Transverse colon (tissue), 4 donors: ENCODE measurements around the gene CHURC1. TPM values are rescaled to one million over a fixed set of nuclear protein-coding genes. Genes with fewer than 3 reads are reported as not detected.
A peak's percentile ranks its signal among the peaks of the same experiment; 100 is the strongest.

Experiments
- DNase-seq: peaks from one replicate; pipeline ENCODE4 v3.0.0-alpha.2; 2019
- H3K27ac ChIP-seq, 4 donors: fragments of 200-600 bp; sonication (generic); 2 replicates each; pipeline ENCODE4 v1.5.1; 2016 to 2018; ENCODE audit warnings: inconsistent platforms in 4 of 4
- H3K27me3 ChIP-seq: fragments of 200-600 bp; sonication (generic); 2 replicates; pipeline ENCODE4 v1.5.1; 2017; ENCODE audit warnings: inconsistent platforms
- H3K36me3 ChIP-seq, 4 donors: fragments of 200-600 bp; sonication (generic); 2 replicates each; pipeline ENCODE4 v1.5.1; 2017 to 2019; ENCODE audit warnings: inconsistent platforms in 4 of 4
- H3K4me1 ChIP-seq, 4 donors: fragments of 200-600 bp; sonication (generic); 2 replicates each; pipeline ENCODE4 v1.5.1; 2017 to 2020; ENCODE audit warnings: inconsistent platforms in 4 of 4
- H3K4me3 ChIP-seq, 4 donors: fragments of 200-600 bp; sonication (generic); 1 replicate in 1 of 4; 2 replicates in 3 of 4; pipeline versions ENCODE4 v1.5.1 to v1.6.1; 2017 to 2019; ENCODE audit warnings: inconsistent platforms in 4 of 4
- H3K9me3 ChIP-seq, 2 donors: fragments of 200-600 bp; sonication (generic); 2 replicates each; pipeline ENCODE4 v1.5.1; 2017 to 2019; ENCODE audit warnings: inconsistent platforms in 2 of 2
- EP300 ChIP-seq: sonication (generic); formaldehyde crosslinking; IDR thresholded peaks from one replicate; pipeline ENCODE4 v1.6.1; 2017; ENCODE audit warnings: antibody characterized with exemption, low read depth
- POLR2A ChIP-seq: fragments of 450-650 bp; IDR thresholded peaks from one replicate; pipeline ENCODE4 v1.6.1; 2016; ENCODE audit warnings: antibody characterized with exemption, mild to moderate bottlenecking, moderate library complexity
- POLR2AphosphoS5 ChIP-seq, 3 donors: sonication (generic); formaldehyde crosslinking; IDR thresholded peaks; one replicate each; pipeline ENCODE4 v1.6.1; 2016; ENCODE audit warnings: antibody characterized with exemption in 3 of 3
- WGBS, 2 donors: methylation state at CpG; one replicate each; pipeline ENCODE4 v1.1.5; 2018; ENCODE audit warnings: low coverage in 1 of 2; 5-methylcytosine and 5-hydroxymethylcytosine counted together
- in situ Hi-C, 4 donors: fragments of 200-750 bp; cut with MboI; loops; one replicate each; pipeline versions ENCODE4 v1.15.0 to v1.15.1; 2017; ENCODE audit warnings: low sequenced_read_pairs in 3 of 4, low pct_ligation_motif_present in 1 of 4, low pct_unique_long_range_greater_than_20kb in 1 of 4
- intact Hi-C: fragments of 100-400 bp; cut with DNase I; formaldehyde crosslinking; loops from one replicate; pipeline ENCODE4 v1.15.1; 2023; ENCODE audit warnings: low total_unique reads
- small RNA-seq, 4 donors: library from RNA; depleted of rRNA; stranded (forward); fragments of <200 nt; gene quantifications; one replicate each; pipeline ENCODE3, GENCODE V24; 2016
- total RNA-seq, 4 donors: library from RNA; depleted of rRNA; stranded (reverse); fragments of >200 nt; gene quantifications; one replicate each; pipeline ENCODE4 v1.1.0, GENCODE V29; 2016
- TF ChIP-seq, protein P1 (sequence below), 5 experiments: fragments of 200-600 bp in 3 of 5; fragments of 450-650 bp in 2 of 5; sonication (generic) in 3 of 5; IDR thresholded peaks; 1 replicate in 2 of 5; 2 replicates in 3 of 5; pipeline ENCODE4 v1.5.1; 2016 to 2017; ENCODE audit warnings: antibody characterized with exemption in 5 of 5, inconsistent platforms in 3 of 5, mild to moderate bottlenecking in 2 of 5, moderate library complexity in 1 of 5

Gene CHURC1
- total RNA-seq, 4 donors from 2014 or later, result 26.5 to 104 (median 78.6) TPM

- in situ Hi-C loops (loop anchor here in 2 of 4 donors (10.0 to 25.0 kb wide), 2 partner anchors 159 to 404 kb away; no protein-coding TSS in a partner anchor), intact Hi-C loops (loop anchor here (2.0 kb wide), 1 partner anchor 163 kb away; no protein-coding TSS in a partner anchor)
- Histone ChIP-seq H3K27me3 (no peaks in the 10 kb centered on the region), H3K9me3 (no peaks in the 10 kb centered on the region), H3K4me1 (peaks cover 0 to 23% (median 16%) of the 10 kb centered on the region in 4 donors), H3K27ac (no peak overlapping the region), H3K36me3 (no peaks in the 10 kb centered on the region), H3K4me3 (no peak overlapping the region)
- TF ChIP-seq, protein P1, sequence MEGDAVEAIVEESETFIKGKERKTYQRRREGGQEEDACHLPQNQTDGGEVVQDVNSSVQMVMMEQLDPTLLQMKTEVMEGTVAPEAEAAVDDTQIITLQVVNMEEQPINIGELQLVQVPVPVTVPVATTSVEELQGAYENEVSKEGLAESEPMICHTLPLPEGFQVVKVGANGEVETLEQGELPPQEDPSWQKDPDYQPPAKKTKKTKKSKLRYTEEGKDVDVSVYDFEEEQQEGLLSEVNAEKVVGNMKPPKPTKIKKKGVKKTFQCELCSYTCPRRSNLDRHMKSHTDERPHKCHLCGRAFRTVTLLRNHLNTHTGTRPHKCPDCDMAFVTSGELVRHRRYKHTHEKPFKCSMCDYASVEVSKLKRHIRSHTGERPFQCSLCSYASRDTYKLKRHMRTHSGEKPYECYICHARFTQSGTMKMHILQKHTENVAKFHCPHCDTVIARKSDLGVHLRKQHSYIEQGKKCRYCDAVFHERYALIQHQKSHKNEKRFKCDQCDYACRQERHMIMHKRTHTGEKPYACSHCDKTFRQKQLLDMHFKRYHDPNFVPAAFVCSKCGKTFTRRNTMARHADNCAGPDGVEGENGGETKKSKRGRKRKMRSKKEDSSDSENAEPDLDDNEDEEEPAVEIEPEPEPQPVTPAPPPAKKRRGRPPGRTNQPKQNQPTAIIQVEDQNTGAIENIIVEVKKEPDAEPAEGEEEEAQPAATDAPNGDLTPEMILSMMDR (IDR thresholded peaks at IDR 0.05), result peak; percentile 53 to 70 (median 58)
- TF ChIP-seq POLR2AphosphoS5 (IDR thresholded peaks at IDR 0.05) (no peak), EP300 (no peak), POLR2A (no peak)
- 9 to 13% methylated on average over 10 to 15 of the region's 15 CpGs for WGBS, 2 donors
- DNase-seq, result peak; percentile 33
Observed at GRCh38 chr14:64983439-64984310, 69.4 kb downstream of the CHURC1 start.

Small RNA genes within 50 kb of the gene (small RNA-seq; reads per million reads assigned to genes)
- gene RPPH1-2P, result 0 to 0.18 (median 0) reads per million in 4 donors

Other genes with a start within 250 kb of the CHURC1 start
- 100 to 1,000 TPM in 2 of 4 donors, 10 to 100 TPM in 2; 58.1 to 273 (median 94.7) TPM for gene PLEKHG3, start 210.0 kb upstream of the CHURC1 start, total RNA-seq
- under 1 TPM; 0.20 to 0.96 (median 0.58) TPM for gene SPTB, start 34.5 kb upstream of the CHURC1 start, total RNA-seq
- gene GPX2, start 28.3 kb downstream of the CHURC1 start, total RNA-seq, result 100 to 1,000 TPM in 3 of 4 donors, 1 to 10 TPM in 1; 7.9 to 292 (median 204) TPM
- gene RAB15, start 57.9 kb downstream of the CHURC1 start, total RNA-seq, result 10 to 100 TPM; 11.6 to 50.9 (median 19.4) TPM
- 10 to 100 TPM in 3 of 4 donors, 1 to 10 TPM in 1; 6.5 to 77.2 (median 12.7) TPM for gene FNTB, start 72.4 kb downstream of the CHURC1 start, total RNA-seq
- 100 to 1,000 TPM in 1 of 4 donors, 10 to 100 TPM in 3; 35.8 to 139 (median 87.0) TPM for gene MAX, start 188.1 kb downstream of the CHURC1 start, total RNA-seq